GM06990 (cell line): ENCODE measurements around the gene PITPNM1.

Experiments used
- DNase-seq: peaks from one replicate; pipeline ENCODE4 v3.0.0-alpha.2; 2011; ENCODE audit not compliant: insufficient read length; ENCODE audit errors: extremely low read depth
- H3K27me3 ChIP-seq: replicated peaks from 2 replicates; pipeline ENCODE4 v1.6.0; 2011; ENCODE audit warnings: low read length; ENCODE audit not compliant: control insufficient read depth, insufficient read depth
- H3K36me3 ChIP-seq: 2 replicates; pipeline ENCODE4 v1.5.1; 2011; ENCODE audit warnings: low read length; ENCODE audit not compliant: control insufficient read depth, insufficient read depth
- H3K4me3 ChIP-seq: replicated peaks from 2 replicates; pipeline ENCODE4 v1.5.1; 2011; ENCODE audit warnings: low read depth, mild to moderate bottlenecking, control low read depth, low read length
- CTCF ChIP-seq: IDR thresholded peaks from 2 replicates; pipeline ENCODE4 v1.5.1; 2011; ENCODE audit warnings: low read length, control low read depth, mild to moderate bottlenecking, inconsistent platforms; ENCODE audit not compliant: insufficient read depth, poor library complexity, severe bottlenecking

PITPNM1 gene

GRCh38 chr11:67449116-67449844 lies 55.9 kb downstream of the PITPNM1 start:
- H3K36me3 ChIP-seq = no peaks in the 10 kb centered on the region
- H3K27me3 ChIP-seq = no peaks in the 10 kb centered on the region
- H3K4me3 ChIP-seq = no peak overlapping the region
- DNase-seq = no peak
- no peak for TF ChIP-seq CTCF

- DNase-seq = no peak
- no peak for TF ChIP-seq CTCF
- H3K4me3 ChIP-seq = no peak overlapping the region
- H3K36me3 ChIP-seq = no peaks in the 10 kb centered on the region
- no peaks in the 10 kb centered on the region for H3K27me3 ChIP-seq
Observed at GRCh38 chr11:67448220-67448609, 56.9 kb downstream of the PITPNM1 start.

GRCh38 chr11:67445515-67445914 lies 59.6 kb downstream of the PITPNM1 start:
- no peaks in the 10 kb centered on the region for H3K27me3 ChIP-seq
- H3K4me3 ChIP-seq = no peak overlapping the region
- no peak for TF ChIP-seq CTCF
- no peaks in the 10 kb centered on the region for H3K36me3 ChIP-seq
- no peak for DNase-seq

GRCh38 chr11:67442504-67443404 lies 62.4 kb downstream of the PITPNM1 start:
- peak overlapping the region; percentile 53 for H3K4me3 ChIP-seq

More at GRCh38 chr11:67442504-67443404, 62.4 kb downstream of the PITPNM1 start:
- DNase-seq = no peak
- TF ChIP-seq CTCF = no peak
- Histone ChIP-seq H3K27me3 (no peaks in the 10 kb centered on the region), H3K36me3 (peaks cover 3% of the 10 kb centered on the region; the same call in 1 of the 2 replicates)
